NCI-H510A (cell line): ENCODE measurements around the gene PHF13.

Experiments
- DNase-seq: peaks from one replicate; lab custom pipeline; 2025; lab: John Stamatoyannopoulos, UW

The PHF13 gene

DNA sequence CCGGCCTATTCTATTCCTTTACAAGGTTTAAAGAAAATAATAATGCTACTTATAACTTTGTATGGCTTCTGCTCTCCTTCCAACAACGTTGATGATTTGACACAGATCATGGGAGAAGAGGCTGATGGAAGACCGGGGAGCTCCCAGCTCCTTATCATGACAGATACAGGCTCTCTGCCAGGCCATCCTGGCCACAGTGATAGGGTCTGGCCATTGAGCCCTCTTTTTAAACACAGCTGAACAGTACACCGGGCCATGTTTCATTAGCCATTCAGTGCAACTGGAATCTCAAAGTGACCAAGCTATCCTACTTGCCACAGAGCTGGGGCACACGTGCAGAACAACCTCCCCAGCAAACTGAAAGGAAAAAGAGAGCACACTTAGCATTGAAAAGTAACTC, 53.2 kb downstream of the PHF13 start:
- DNase-seq: no peak

DNA sequence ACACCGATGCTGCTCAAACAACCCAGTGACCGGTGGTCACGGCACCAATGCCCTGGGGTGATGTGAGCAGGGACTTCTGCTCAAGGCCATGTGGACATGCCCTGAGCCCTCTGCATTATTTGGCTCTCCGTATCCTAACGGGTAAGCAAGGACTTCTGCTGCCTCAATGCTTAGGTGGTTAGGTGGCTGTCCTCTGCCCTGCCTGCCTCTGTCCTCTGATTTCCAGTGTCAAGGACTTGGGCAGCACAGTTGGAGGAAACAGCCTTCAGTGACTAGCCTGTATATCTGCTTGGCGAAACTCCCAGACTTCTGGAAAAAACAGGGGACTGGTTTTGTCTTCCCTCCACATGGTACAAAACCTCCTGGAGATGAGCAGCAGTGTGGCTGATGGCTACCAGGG, 53.6 kb downstream of the PHF13 start:
- DNase-seq: no peak

DNA sequence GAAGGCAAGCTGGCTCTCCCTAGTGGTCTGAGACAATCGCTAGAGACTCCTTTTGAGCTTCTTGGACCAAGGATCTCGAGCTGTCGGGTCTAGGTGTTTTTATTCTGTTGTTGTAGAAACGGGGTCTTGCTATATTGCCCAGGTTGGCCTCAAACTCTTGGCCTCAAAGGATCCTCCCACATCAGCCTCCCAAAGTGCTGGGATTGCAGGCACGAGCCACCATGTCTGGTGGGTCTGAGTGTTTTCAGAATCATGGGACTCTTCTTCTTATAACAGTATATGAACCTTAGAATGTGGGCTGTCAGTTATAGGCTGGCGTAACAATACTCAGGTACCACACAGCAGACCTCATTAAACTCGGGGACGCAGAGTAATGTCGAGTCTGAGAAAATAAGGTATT, 55.0 kb downstream of the PHF13 start:
- DNase-seq: no peak

DNA sequence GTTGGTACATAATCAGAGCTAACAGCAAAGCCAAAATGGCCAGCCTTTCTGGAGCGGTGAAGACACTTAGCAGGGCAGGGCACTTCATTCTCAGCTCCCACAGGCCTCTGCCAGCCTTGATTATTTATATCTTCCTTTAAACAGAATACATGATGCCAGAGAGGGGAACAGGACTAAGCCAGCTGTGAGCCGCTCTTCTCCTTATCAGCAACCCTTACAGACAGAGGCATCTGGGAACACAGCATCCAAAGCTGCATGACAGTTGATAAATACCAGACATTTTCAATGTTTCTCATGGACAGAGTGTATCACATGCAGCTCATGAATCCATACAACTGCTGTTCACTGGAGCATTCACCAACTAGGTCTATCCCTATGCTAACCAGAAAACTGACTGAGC, 59.0 kb downstream of the PHF13 start:
- DNase-seq: no peak
